ENCODE results near the gene NAV2. TPM values are rescaled to one million over a fixed set of nuclear protein-coding genes. Genes with fewer than 3 reads are reported as not detected.

Gene NAV2
- total RNA-seq, 2 donors from 2014 or later = 21.3 to 45.3 TPM

- intact Hi-C loops (cut with DNase I) = loop anchor here (10.0 kb wide), 1 partner anchor 584 kb away; no protein-coding TSS in a partner anchor
- DNase-seq = no peak
- no peaks in the 10 kb centered on the region for H3K27me3 ChIP-seq
- no peaks in the 10 kb centered on the region for H3K9me3 ChIP-seq
- H3K27ac ChIP-seq = no peak overlapping the region
- H3K4me1 ChIP-seq = no peaks in the 10 kb centered on the region
- no peak overlapping the region for H3K9ac ChIP-seq (ENCODE audit: low read depth in 2 of 2, low read length in 2 of 2)
- no peak for TF ChIP-seq CTCF (IDR thresholded peaks at IDR 0.05)
- no peaks in the 10 kb centered on the region for H3K36me3 ChIP-seq
- no peak overlapping the region for H3K4me3 ChIP-seq
Measured at GRCh38 chr11:20138707-20139106, 426.1 kb downstream of the NAV2 start.

GRCh38 chr11:20154381-20154780, 441.7 kb downstream of the NAV2 start:
- H3K9me3 ChIP-seq = no peaks in the 10 kb centered on the region
- intact Hi-C loops (cut with DNase I) = no loop called here
- no peak for TF ChIP-seq CTCF (IDR thresholded peaks at IDR 0.05)
- H3K36me3 ChIP-seq = no peaks in the 10 kb centered on the region
- DNase-seq = no peak
- H3K27ac ChIP-seq = no peak overlapping the region
- peaks cover 6% of the 10 kb centered on the region for H3K4me1 ChIP-seq
- H3K27me3 ChIP-seq = peaks cover 42% of the 10 kb centered on the region
- no peak overlapping the region for H3K9ac ChIP-seq (ENCODE audit: low read depth in 2 of 2, low read length in 2 of 2)
- H3K4me3 ChIP-seq = no peak overlapping the region

GRCh38 chr11:20155683-20156279, 443.1 kb downstream of the NAV2 start:
- peak overlapping the region; percentile 33 for H3K4me3 ChIP-seq

GRCh38 chr11:20156280-20156875, 443.7 kb downstream of the NAV2 start:
- Histone ChIP-seq H3K36me3 (no peaks in the 10 kb centered on the region), H3K4me1 (peaks cover 6% of the 10 kb centered on the region), H3K4me3 (peak overlapping the region; percentile 33), H3K9me3 (no peaks in the 10 kb centered on the region), H3K9ac (ENCODE audit: low read depth in 2 of 2, low read length in 2 of 2) (no peak overlapping the region), H3K27me3 (peaks cover 61% of the 10 kb centered on the region), H3K27ac (no peak overlapping the region)
- intact Hi-C loops (cut with DNase I) = no loop called here
- peak; percentile 32 for DNase-seq
- no peak for TF ChIP-seq CTCF (IDR thresholded peaks at IDR 0.05)

More at GRCh38 chr11:20155683-20156279, 443.1 kb downstream of the NAV2 start:
- Histone ChIP-seq H3K27me3 (peaks cover 55% of the 10 kb centered on the region), H3K9me3 (no peaks in the 10 kb centered on the region), H3K27ac (no peak overlapping the region), H3K4me1 (peaks cover 6% of the 10 kb centered on the region), H3K9ac (ENCODE audit: low read depth in 2 of 2, low read length in 2 of 2) (no peak overlapping the region), H3K36me3 (no peaks in the 10 kb centered on the region)
- no peak for TF ChIP-seq CTCF (IDR thresholded peaks at IDR 0.05)
- DNase-seq = no peak
- intact Hi-C loops (cut with DNase I) = no loop called here

- Histone ChIP-seq H3K27me3 (peaks cover 67% of the 10 kb centered on the region), H3K9me3 (no peaks in the 10 kb centered on the region), H3K36me3 (no peaks in the 10 kb centered on the region), H3K9ac (ENCODE audit: low read depth in 2 of 2, low read length in 2 of 2) (no peak overlapping the region), H3K27ac (no peak overlapping the region), H3K4me1 (peaks cover 6% of the 10 kb centered on the region), H3K4me3 (peak overlapping the region; percentile 33)
- no peak for DNase-seq
- TF ChIP-seq CTCF (IDR thresholded peaks at IDR 0.05) = no peak
- intact Hi-C loops (cut with DNase I) = no loop called here
Measured at GRCh38 chr11:20156876-20157613, 444.4 kb downstream of the NAV2 start.

Measured in colonic mucosa (tissue), 4 donors.